HuH-7.5 (cell line): ENCODE data around the gene CARMIL3.
"Not testable (repeated sequence)": the region's sequence is repeated elsewhere in the genome, so short reads cannot be mapped to it uniquely, and the experiment has no call there.

Experiments
- DNase-seq: peaks from one replicate; pipeline ENCODE4 v3.0.0; 2011; ENCODE audit warnings: low spot score

The CARMIL3 gene

DNA sequence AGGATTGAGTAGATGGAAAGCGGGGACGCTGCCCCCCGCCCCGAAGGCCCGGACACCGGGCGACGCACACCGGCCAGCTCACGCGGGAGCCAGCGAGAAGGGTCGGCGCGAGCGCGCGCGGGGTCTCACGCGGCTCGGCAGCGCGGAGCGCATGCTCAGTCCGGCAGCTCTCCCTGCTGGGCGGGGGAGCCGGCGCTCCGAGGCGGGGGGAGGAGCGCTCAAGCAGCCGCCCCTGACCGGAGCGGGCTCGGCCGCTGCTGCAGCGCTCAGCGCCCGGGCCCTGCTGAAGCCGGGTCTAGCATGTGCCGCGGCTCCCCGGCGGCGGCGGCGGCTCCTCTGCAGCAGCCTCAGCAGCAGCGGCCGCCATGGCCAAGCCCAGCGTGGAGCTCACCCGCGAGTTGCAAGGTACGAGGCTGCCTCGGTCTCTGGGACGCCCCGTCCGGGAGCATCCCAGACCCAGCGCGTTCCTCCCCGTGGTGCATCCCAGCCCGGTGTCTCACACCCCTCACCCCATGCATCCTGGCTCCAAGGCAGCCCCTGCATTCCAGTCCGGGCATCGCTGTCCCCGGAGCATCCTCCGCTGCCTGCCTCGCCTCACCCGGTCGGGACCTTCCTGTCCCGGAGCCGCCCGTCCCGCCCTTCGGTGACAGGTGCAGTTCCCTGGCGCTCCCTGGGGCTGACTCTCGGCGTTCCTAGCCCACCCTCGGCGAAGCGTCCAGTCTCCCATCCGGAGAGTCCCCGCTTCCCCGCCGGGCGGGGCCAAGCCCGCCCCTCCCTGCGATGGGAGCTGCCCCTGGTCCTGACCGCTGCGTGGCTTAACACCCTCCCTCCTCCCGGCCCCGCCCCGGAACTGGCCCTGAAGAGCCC is at the start of gene CARMIL3:
Gene CARMIL3 (plus strand): TSS at position 221 of the 867 bp plus-strand sequence. CDS start 145 bp downstream, at position 366.
- DNase-seq = peak; percentile 79

GRCh38 chr14:24006471-24006816 is 45.4 kb upstream of the CARMIL3 start:
- DNase-seq = not testable (repeated sequence)

DNA sequence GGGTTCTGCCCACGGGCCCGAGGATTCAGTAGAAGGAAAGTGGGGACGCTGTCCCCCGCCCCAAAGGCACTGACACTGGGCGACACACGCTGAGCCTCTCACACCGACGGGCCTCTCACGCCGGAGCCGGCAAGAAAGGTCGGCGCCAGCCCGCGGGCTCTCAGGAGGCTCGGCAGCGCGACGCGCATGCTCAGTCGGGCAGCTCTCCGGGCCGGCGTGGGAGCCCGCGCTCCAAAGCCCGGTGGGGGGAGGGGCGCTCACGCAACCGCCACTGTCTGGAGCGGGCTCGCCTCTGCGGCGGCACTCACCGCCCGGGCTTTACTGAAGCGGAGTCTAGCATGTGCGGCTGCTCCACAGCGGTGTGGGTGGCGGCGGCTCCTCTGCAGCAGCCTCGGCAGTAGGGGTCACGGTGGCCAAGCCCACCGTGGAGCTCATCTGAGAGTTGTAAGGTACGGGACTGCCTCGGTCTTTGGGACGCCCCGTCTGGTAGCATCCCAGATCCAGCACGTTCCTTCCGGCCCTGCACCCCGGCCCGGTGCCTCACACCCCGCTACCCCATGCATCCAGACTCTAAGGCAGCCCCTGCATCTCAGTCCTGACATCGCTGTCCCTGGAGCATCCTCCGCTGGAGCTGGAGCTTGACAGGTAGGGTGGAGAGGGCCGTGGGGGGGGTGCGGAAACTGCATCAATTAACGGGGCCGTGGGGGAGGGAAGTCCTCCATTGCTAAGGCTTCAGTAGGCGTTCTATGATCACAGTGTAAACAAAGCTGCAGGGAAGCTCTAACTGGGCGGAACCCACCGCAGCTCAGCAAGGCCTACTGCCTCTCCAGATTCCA is 44.8 kb upstream of the CARMIL3 start:
- not testable (repeated sequence) for DNase-seq

DNA sequence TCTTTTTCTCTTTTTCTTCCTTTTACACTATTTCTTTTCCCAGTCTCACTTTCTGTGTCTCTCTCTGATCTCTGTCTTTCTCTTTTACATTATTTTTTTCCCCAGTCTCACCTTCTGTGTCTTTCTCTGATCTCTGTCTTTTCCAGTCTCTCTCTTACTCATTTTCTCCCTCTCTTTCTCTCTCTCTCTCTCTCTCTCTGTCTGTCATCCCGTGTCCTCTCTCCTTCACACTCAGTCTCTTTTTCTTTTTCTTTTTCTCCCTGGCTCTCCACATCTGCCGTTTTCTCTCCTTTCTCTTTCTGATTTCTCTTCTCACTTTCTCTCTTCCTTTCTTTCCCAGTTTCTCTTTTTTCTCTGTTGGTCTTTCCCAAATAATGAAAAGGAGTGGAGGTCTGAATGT is 40.8 kb upstream of the CARMIL3 start:
- DNase-seq = no peak

- DNase-seq = not testable (repeated sequence)
Observed at GRCh38 chr14:24012726-24013273, 39.0 kb upstream of the CARMIL3 start.

- DNase-seq = peak; percentile 69
Observed at GRCh38 chr14:24013654-24014514, 37.9 kb upstream of the CARMIL3 start.

GRCh38 chr14:24015745-24016144 is 36.1 kb upstream of the CARMIL3 start:
- DNase-seq = not testable (repeated sequence)

GRCh38 chr14:24018978-24019377 is 32.8 kb upstream of the CARMIL3 start:
- not testable (repeated sequence) for DNase-seq

GRCh38 chr14:24019944-24020343 is 31.9 kb upstream of the CARMIL3 start:
- not testable (repeated sequence) for DNase-seq

GRCh38 chr14:24020520-24020919 is 31.3 kb upstream of the CARMIL3 start:
- not testable (repeated sequence) for DNase-seq

DNA sequence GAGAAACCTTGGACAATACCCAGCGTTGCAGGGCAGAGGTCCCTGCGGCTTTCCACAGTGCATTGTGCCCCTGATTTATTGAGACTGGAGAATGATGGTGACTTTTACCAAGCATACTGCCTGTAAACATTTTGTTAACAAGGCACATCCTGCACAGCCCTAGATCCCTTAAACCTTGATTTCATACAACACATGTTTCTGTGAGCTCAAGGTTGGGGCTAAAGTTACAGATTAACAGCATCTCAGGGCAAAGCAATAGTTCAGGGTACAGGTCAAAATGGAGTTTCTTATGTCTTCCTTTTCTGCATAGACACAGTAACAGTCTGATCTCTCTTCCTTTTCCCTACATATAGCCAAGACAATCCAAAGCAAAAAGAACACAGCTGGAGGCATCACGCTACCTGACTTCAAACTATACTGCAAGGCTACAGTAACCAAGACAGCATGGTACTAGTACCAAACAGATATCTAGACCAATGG is 26.8 kb upstream of the CARMIL3 start:
- DNase-seq = not testable (repeated sequence)

DNA sequence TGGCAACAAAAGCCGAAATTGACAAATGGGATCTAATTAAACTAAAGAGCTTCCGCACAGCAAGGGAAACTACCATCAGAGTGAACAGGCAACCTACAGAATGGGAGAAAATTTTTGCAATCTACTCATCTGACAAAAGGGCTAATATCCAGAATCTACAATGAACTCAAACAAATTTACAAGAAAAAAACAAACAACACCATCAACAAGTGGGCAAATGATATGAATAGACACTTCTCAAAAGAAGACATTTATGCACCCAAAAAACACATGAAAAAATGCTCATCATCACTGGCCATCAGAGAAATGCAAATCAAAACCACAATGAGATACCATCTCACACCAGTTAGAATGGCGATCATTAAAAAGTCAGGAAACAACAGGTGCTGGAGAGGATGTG is 22.1 kb upstream of the CARMIL3 start:
- DNase-seq = not testable (repeated sequence)

DNA sequence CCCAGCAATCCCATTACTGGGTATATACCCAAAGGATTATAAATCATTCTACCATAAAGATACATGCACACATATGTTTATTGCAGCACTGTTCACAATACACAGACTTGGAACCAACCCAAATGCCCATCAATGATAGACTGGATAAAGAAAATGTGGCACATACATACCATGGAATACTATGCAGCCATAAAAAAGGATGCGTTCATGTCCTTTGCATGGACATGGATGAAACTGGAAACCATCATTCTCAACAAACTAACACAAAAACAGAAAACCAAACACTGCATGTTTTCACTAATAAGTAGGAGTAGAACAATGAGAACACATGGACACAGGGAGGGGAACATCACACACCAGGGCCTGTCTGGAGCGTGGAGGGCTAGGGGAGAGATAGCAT is 20.5 kb upstream of the CARMIL3 start:
- not testable (repeated sequence) for DNase-seq

DNA sequence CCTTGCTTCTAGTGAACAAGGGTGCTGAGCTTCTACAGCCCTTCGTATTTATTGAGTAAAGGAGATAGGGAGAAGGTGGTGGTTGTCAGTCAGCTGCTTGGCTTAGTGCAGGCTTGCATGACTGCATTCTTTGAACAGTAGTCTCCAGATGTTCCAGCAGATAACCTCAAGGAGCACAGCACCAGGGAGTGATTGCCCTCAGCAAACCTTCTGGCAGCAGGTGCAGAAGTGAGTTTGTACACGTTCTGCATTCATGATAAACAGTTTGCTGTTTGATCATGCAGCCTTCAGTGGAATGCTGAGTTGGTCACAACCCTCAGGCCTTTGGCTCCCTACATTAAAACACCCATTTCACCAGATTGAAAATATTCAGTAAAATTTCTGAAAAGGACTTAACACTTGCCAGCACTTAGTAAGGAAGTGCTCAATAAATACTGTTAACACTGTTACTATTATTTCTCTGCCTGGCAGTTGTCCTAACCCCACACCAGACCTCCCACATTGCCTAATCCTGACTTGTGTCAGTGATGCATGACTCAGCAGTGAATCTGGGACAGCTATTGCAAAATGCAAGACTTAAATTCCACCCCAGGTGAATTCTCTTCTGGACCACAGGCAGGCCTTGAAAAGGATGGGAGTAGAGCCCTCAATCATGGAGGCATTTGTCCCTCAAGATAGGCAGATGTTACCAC is 18.9 kb upstream of the CARMIL3 start:
- DNase-seq = no peak

GRCh38 chr14:24035769-24036168 is 16.0 kb upstream of the CARMIL3 start:
- not testable (repeated sequence) for DNase-seq

DNA sequence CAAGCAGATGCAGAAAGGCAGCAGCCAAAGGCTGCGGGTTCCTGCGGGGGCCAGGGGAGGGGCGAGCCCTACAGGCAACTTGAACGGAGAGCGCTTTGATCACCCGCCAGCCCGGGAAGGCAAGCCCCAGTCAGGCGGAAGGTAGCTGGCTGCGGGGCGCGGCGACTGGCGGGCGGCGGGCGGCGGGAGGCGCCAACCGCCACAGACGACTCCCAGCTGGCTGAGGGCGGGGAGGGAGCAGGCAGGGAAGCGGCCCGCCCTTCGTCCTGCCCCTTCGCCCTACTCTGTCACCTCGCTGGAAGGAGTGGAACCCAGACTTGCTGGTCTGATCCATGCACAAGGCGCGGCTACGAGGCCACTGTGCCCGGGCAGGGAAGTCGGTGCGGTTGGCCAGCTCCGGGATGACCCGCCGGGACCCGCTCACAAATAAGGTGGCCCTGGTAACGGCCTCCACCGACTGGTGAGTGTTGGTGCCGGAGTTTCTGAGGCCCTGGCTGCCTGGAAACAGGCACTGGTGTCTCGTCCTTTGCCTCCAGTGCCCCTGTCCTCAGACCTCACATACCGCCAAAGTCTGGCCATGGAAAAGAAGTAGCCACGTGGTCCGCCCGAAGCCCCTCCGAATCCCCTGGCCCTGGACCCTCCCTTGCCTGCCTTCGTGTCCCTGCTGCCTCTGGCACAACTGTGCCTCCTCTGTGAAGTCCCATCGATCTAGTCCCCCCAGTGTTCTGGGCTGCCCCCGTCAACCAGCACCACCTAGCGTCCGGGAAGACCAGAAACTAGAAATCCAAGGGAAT is 15.4 kb upstream of the CARMIL3 start:
- peak; percentile 69 for DNase-seq

GRCh38 chr14:24036963-24037657 is 14.7 kb upstream of the CARMIL3 start:
- not testable (repeated sequence) for DNase-seq

- DNase-seq = no peak
Observed at GRCh38 chr14:24037658-24038037, 14.2 kb upstream of the CARMIL3 start.

GRCh38 chr14:24038686-24039085 is 13.1 kb upstream of the CARMIL3 start:
- DNase-seq = no peak
